GM10266 (cell line): ENCODE measurements around the gene TAS1R3.
"Not testable (repeated sequence)": the region's sequence is repeated elsewhere in the genome, so short reads cannot be mapped to it uniquely, and the experiment has no call there.

Experiments used
- DNase-seq: peaks from one replicate; pipeline ENCODE4 v3.0.0; 2012; ENCODE audit errors: extremely low spot score
- CTCF ChIP-seq: IDR thresholded peaks from 2 replicates; pipeline ENCODE4 v1.5.1; 2012; ENCODE audit warnings: mild to moderate bottlenecking, low read depth; ENCODE audit not compliant: control insufficient read depth, insufficient read depth; ENCODE audit errors: missing control alignments

Gene TAS1R3

GRCh38 chr1:1312450-1313314 lies 18.4 kb upstream of the TAS1R3 start:
- no peak for TF ChIP-seq CTCF

GRCh38 chr1:1313500-1314236 lies 17.4 kb upstream of the TAS1R3 start:
- no peak for TF ChIP-seq CTCF
- no peak for DNase-seq

More at GRCh38 chr1:1312450-1313314, 18.4 kb upstream of the TAS1R3 start:
- DNase-seq = no peak

GRCh38 chr1:1314237-1314586 lies 16.9 kb upstream of the TAS1R3 start:
- DNase-seq = no peak
- no peak for TF ChIP-seq CTCF

GRCh38 chr1:1314678-1315335 lies 16.3 kb upstream of the TAS1R3 start:
- no peak for TF ChIP-seq CTCF
- DNase-seq = no peak

GRCh38 chr1:1315435-1315954 lies 15.6 kb upstream of the TAS1R3 start:
- no peak for TF ChIP-seq CTCF

GRCh38 chr1:1316199-1316598 lies 14.9 kb upstream of the TAS1R3 start:
- not testable (repeated sequence) for DNase-seq

More at GRCh38 chr1:1315435-1315954, 15.6 kb upstream of the TAS1R3 start:
- no peak for DNase-seq

GRCh38 chr1:1317420-1317819 lies 13.7 kb upstream of the TAS1R3 start:
- no peak for DNase-seq
- no peak for TF ChIP-seq CTCF
